Endothelial cell of umbilical vein (primary cell): ENCODE data around the gene SERPINB5.

Source experiments
- CTCF ChIP-seq, 2 donors: IDR thresholded peaks; 1 replicate in 1 of 2; 2 replicates in 1 of 2; pipeline ENCODE4 v1.5.1; 2011; ENCODE audit warnings: low read length in 2 of 2, mild to moderate bottlenecking in 2 of 2, moderate library complexity in 2 of 2, control low read depth in 1 of 2, inconsistent platforms in 1 of 2, low read depth in 1 of 2; ENCODE audit not compliant: insufficient read depth in 1 of 2; ENCODE audit errors: extremely low read depth in 1 of 2
- EZH2 ChIP-seq: IDR thresholded peaks from 2 replicates; pipeline ENCODE4 v1.6.1; 2012; ENCODE audit warnings: borderline replicate concordance, low read depth, mild to moderate bottlenecking, moderate library complexity, low read length, inconsistent platforms; ENCODE audit not compliant: severe bottlenecking
- FOS ChIP-seq: IDR thresholded peaks from 2 replicates; pipeline ENCODE4 v1.6.1; 2011; ENCODE audit warnings: mild to moderate bottlenecking, low read length, moderate library complexity, borderline replicate concordance; ENCODE audit not compliant: insufficient read depth
- GATA2 ChIP-seq: IDR thresholded peaks from 2 replicates; pipeline ENCODE4 v1.7.0; 2011; ENCODE audit warnings: low read depth, mild to moderate bottlenecking, moderate library complexity, mixed read lengths, low read length; ENCODE audit not compliant: insufficient read length, insufficient read depth
- JUN ChIP-seq: IDR thresholded peaks from 2 replicates; pipeline ENCODE4 v1.6.1; 2011; ENCODE audit warnings: borderline replicate concordance, low read depth; ENCODE audit not compliant: insufficient read length, insufficient read depth
- MAX ChIP-seq: IDR thresholded peaks from 2 replicates; pipeline ENCODE4 v1.6.1; 2011; ENCODE audit not compliant: insufficient read depth, insufficient read length
- MYC ChIP-seq: IDR thresholded peaks from one replicate; pipeline ENCODE4 v1.6.1; 2011; ENCODE audit warnings: mild to moderate bottlenecking, low read depth, low read length
- POLR2A ChIP-seq: IDR thresholded peaks from 2 replicates; pipeline ENCODE4 v1.6.1; 2012; ENCODE audit warnings: low read depth, mild to moderate bottlenecking, control low read depth, low read length
- POLR2AphosphoS5 ChIP-seq: IDR thresholded peaks from 2 replicates; pipeline ENCODE4 v1.6.1; 2012; ENCODE audit warnings: low read depth, mild to moderate bottlenecking, control low read depth, low read length, moderate library complexity; ENCODE audit not compliant: insufficient read depth

GRCh38 chr18:63539904-63540510, 63.2 kb downstream of the SERPINB5 start:
- TF ChIP-seq CTCF (IDR thresholded peaks at IDR 0.05; ENCODE audit: extremely low read depth in 1 of 2, insufficient read depth in 1 of 2, low read depth in 1 of 2, low read length in 2 of 2), result no peak
- TF ChIP-seq POLR2AphosphoS5, result no peak
- no peak for TF ChIP-seq POLR2A
- no peak for TF ChIP-seq EZH2
- no peak for TF ChIP-seq JUN
- no peak for TF ChIP-seq MYC
- TF ChIP-seq MAX, result no peak
- no peak for TF ChIP-seq FOS
- TF ChIP-seq GATA2, result no peak
